ENCODE measurements around the gene CLCN6.

Gene CLCN6

GRCh38 chr1:11780380-11781147, 25.4 kb upstream of the CLCN6 start:
- DNase-seq (ENCODE audit: low read depth), result no peak

- no peak for DNase-seq (ENCODE audit: low read depth)
These were observed 24.7 kb upstream of the CLCN6 start for GRCh38 chr1:11781297-11781696.

DNA sequence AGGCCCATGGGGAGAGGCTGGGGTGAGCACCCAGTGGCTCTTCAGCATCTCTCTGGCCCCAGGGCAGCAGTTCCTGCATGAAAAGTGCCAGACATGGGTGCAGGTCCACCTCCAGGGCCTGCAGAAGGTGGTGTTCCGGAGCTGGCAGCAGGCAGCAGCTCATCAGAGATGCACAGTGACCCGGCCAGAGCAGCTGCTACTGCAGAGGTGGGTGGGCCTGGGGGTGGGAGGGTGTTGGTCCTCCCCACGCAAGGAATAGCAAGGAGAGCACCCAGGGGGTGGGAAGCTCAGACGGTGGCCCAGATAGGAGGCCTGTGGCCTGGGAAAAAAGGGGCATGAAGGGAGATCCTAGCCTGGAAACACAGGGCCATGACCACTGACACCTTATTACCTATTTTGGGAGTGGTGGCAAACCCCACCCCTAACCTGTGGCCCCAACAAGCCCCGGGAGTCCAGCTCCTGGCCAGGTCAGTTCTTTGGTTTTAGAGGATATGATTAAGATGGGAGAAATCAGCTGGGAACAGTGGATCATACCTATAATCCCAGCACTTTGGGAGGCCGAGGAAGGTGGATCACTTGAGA, 23.8 kb upstream of the CLCN6 start:
- DNase-seq (ENCODE audit: low read depth), result no peak

DNA sequence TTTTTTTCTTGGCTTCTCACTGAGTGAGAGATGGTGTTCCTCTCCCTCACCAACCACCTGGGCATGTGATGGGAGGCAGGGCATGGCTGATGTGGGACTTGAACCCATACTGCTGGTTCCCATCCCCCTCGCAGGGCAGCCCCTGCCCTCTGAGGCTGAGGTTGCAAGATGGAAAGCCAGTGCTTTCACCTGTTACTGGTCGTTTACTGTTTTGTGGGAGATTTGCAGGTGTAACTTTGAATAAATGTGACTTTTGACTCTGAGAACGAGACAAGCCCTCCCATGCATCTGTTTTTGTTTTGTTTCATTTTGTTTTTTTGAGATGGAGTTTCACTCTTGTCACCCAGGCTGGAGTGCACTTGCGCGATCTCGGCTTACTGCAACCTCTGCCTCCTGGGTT, 22.4 kb upstream of the CLCN6 start:
- no peak for DNase-seq (ENCODE audit: low read depth)

- DNase-seq (ENCODE audit: low read depth), result no peak
These were observed 21.6 kb upstream of the CLCN6 start for GRCh38 chr1:11784256-11784992.

DNA sequence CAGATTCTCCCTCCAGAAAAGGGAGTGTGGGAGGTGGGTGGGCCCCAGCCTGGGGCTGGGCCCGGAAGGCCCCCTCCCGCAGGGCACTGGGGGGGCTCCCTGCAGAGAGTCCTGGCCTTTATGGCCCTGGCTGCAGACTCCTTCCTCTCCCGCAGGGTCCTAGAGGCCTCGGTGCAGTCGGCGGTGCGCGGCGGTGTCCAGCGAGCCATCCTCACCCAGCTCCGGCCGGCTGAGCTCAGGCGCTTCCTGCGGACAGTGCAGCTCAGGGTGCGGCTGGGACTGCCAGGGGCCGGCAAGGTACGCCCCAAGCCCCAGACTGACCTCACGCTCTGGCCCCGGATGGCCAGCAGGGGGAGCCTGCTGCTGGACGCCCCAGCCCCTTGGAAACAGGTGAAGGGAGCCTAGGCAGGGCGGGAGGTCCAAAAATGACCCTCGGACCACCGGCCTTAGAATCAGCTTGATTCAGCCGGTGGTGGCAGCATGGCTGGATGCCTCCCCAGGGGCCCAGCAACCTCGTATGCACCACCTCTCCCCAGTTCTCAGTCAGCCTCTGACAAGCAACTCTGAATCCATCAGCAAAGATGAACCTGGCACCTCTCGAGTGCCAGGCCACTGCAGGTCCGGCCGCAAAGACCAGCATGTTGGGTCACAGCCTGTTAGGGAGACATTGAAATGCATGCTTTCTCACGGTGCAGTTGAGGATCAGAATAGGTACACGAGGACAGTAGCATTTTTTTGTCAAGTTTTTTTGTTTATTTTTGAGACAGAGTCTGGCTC, 20.8 kb upstream of the CLCN6 start:
- DNase-seq (ENCODE audit: low read depth), result no peak

GRCh38 chr1:11786168-11786567, 19.8 kb upstream of the CLCN6 start:
- DNase-seq (ENCODE audit: low read depth), result no peak

DNA sequence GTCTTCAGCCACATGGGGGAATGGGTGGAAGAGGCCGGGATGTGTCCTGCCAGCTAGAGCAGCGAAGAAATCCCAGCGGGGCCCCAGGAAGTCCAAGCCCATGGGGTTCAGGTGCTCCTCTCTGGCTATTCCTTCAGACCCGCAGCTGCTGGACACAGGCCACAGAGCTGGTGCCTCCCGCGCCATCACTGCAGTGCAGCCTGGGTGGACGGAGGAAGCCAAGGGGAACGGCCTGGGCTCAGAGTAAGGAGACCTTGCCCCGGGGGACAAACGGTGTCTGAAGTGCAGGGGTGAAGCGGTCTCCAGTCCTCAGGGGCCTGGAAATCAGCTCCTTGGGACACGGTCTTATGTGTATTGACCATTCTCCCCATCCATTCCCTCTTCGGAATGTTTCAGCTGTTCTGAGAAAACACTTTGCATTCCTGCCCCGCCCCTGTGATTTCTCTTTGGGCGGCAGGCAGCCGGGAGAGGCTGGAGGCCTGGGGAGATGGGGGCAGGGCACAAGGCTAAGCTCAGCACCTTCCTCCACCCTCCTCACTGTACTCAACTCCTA, 18.7 kb upstream of the CLCN6 start:
- DNase-seq (ENCODE audit: low read depth), result no peak

GRCh38 chr1:11787804-11788436, 18.1 kb upstream of the CLCN6 start:
- DNase-seq (ENCODE audit: low read depth), result no peak

DNA sequence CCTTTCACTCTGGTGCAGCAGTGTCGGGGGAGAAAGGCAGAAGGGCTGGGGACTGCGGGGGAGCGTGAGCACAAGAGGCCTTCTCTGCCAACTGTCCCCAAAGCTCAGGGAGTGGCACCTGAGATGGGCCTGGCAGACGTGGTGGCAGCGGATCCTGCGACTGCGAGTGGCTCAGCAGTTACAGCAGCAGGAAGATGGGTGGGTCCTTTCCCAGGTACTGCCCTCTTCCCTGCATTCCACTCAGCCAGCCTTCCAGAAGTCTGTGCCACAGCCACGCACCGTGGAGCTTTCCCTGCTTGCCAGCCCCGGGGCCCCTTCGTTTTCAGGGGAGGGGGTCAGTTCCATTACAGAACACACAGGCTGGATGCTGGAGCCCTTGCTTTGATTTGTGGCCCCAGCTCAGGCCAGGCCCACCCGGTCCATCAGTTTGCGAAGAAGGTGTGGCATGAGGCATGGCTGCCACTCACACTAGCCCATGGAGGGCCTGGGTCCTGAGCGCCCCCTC, 17.4 kb upstream of the CLCN6 start:
- no peak for DNase-seq (ENCODE audit: low read depth)

DNA sequence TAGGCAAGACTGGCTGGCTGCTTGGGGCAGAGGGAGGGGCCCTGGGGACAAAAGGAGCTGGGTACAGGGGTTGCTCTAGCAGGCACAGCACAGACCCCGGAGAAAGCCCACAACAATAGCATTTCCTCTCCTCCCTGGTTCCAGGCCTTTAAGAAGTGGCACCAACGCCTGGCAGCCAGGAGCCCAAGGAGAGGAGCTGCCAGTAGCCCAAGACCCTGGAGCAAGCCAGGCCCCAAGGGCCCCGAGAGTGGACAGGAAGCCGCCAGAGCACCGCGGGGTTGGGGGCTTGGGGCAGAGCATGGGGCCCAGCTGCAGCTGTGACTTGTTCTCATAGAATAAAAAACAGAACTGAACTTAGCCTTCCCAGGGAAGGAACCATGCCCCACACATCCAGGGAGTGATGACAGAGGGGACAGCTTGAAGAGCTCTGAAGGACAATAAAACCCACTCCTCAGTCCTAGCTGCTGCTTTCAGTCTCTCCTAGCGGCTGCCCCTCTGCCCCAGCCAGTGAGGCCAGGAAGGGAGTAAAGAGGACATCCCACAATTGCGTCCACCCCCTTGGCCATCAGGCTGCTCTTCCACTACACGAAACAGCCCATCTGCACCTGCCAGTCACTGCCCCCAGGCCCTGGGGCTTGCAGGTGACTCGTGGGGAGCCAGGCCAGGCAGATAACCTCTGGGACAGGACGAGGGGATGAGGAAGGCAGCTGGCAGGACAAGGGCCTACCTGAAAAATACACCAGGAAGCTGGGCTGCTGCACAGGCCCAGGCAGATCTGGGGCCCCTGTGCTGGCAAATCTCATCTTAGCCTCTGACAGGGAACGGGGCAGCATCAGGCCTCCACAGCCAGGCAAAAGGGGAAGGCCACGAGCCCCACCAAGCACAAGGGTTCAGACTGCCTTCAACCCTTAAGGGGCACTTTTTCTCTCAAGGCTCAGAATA, 16.6 kb upstream of the CLCN6 start:
- no peak for DNase-seq (ENCODE audit: low read depth)

DNA sequence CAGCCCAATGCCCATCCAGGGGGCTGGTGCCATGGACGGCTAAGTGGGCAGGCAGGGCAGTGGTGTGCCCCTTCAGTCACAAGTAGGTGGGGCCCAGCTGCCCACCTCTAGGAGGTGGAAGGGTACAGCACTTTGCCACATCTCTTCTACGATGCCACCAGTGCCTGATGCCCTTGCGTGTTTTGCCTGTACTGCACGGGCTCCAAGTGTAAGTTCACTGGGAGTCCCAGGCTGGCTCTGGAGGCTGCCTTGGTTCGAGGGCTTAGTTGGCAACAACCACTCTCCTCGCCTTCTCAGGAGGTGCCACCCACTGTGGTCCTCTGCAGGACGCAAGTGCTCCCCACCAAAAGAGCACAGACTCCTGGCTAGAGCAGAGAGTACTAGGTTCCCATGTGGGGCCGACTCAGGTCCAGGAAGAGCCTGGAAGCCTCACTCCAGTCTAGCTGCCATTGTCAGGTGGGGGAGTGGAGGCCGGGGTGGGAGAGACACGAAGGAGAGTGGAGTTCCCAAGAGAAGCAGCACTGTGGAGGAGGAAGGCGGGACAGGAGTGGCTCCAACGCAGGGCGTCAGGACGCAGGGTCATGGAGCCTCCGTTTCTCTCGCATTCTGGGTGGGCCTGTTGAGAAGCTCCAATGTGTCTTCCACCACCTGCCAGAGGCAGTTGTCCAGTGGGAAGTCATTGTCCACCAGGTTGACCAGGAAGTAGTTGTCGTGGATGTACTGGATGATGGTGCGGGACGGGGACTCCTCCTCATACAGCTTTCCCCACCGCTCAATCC, 15.7 kb upstream of the CLCN6 start:
- no peak for DNase-seq (ENCODE audit: low read depth)

- no peak for DNase-seq (ENCODE audit: low read depth)
These were observed 14.9 kb upstream of the CLCN6 start for GRCh38 chr1:11790880-11791715.

GRCh38 chr1:11792106-11792505, 13.9 kb upstream of the CLCN6 start:
- no peak for DNase-seq (ENCODE audit: low read depth)

DNA sequence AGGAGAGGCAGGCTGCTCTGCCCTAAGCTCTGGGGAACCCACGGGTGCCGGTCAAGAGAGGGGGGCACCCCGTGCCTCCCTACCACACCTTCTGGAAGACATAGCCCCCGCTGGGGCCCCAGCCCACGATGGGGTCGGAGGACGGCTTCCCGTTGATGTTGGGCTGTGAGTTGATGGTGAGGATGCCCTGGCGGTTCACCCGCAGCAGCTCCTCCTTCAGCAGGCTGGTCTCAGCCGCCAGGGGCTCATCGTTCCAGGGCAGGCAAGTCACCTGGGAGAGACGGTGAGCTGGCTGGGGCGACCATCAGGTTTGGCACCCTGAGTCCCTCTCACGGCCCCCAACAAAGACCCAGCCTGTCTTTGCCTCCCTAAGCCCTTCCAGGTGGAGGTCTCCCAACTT, 12.2 kb upstream of the CLCN6 start:
- no peak for DNase-seq (ENCODE audit: low read depth)

GRCh38 chr1:11794446-11795237, 11.3 kb upstream of the CLCN6 start:
- no peak for DNase-seq (ENCODE audit: low read depth)

GRCh38 chr1:11795238-11795890, 10.6 kb upstream of the CLCN6 start:
- no peak for DNase-seq (ENCODE audit: low read depth)

Measured in HS-5 (cell line).